Endothelial cell of umbilical vein (primary cell): ENCODE results near the gene OR51A4. TPM values are rescaled to one million over a fixed set of nuclear protein-coding genes. Genes with fewer than 3 reads are reported as not detected.

Source experiments
- BruUV-seq: library from RNA; stranded (reverse); fragments of 400-500 nt; replicated peaks from 2 replicates; lab custom pipeline; 2021; lab: Mats Ljungman, UMichigan
- CTCF ChIA-PET: fragments of 300-600, 350-600 bp; sonication (Branson Sonifier 250); formaldehyde crosslinking; loops from one replicate; lab custom pipeline; 2021; ENCODE audit warnings: antibody characterized with exemption, inconsistent platforms; lab: Charles Lee
- POLR2A ChIA-PET: fragments of 300-600, 350-600 bp; sonication (Branson Sonifier 250); formaldehyde crosslinking; loops from one replicate; lab custom pipeline; 2021; ENCODE audit warnings: antibody characterized with exemption, inconsistent platforms; lab: Charles Lee
- DNase-seq: peaks from one replicate; pipeline ENCODE4 v3.0.0-alpha.2; 2011; ENCODE audit warnings: low read depth, low spot score
- FAIRE-seq: peaks from 2 replicates; lab custom pipeline; 2011; peaks lifted over from hg19 to GRCh38; lab: Jason Lieb, UNC
- H2AFZ ChIP-seq: 2 replicates; pipeline ENCODE4 v1.6.0; 2012; ENCODE audit warnings: low read depth, low read length, control low read depth, inconsistent platforms
- H3K27ac ChIP-seq: 2 replicates; pipeline ENCODE4 v1.5.1; 2011; ENCODE audit warnings: low read depth, mild to moderate bottlenecking, control low read depth, low read length, moderate library complexity; ENCODE audit not compliant: insufficient read depth
- H3K27me3 ChIP-seq, 2 experiments: 2 replicates each; pipeline versions ENCODE4 v1.6.0 to v1.6.1; 2011; ENCODE audit warnings: low read length in 2 of 2, mixed read lengths in 1 of 2; ENCODE audit not compliant: control insufficient read depth in 2 of 2, insufficient read depth in 2 of 2
- H3K36me3 ChIP-seq, 2 experiments: 2 replicates in 1 of 2; 3 replicates in 1 of 2; pipeline ENCODE4 v1.5.1; 2011; ENCODE audit warnings: low read length in 2 of 2, mild to moderate bottlenecking in 1 of 2, moderate library complexity in 1 of 2; ENCODE audit not compliant: control insufficient read depth in 2 of 2, insufficient read depth in 2 of 2; ENCODE audit errors: extremely low read depth in 1 of 2
- H3K4me1 ChIP-seq: 3 replicates; pipeline ENCODE4 v1.5.1; 2011; ENCODE audit warnings: mild to moderate bottlenecking, low read length; ENCODE audit not compliant: control insufficient read depth, insufficient read depth; ENCODE audit errors: extremely low read depth
- H3K4me2 ChIP-seq: 2 replicates; pipeline ENCODE4 v1.6.1; 2011; ENCODE audit warnings: low read length, control low read depth, mixed read lengths; ENCODE audit not compliant: insufficient read depth
- H3K4me3 ChIP-seq, 3 experiments: fragments of 200-600 bp in 1 of 3; sonication (generic), shearing (Covaris generic) in 1 of 3; replicated peaks in 1 of 3; 2 replicates each; pipeline ENCODE4 v1.5.1; 2011 to 2016; ENCODE audit warnings: control low read depth in 3 of 3, low read length in 3 of 3, mild to moderate bottlenecking in 2 of 3, inconsistent platforms in 1 of 3, low read depth in 1 of 3, moderate library complexity in 1 of 3; ENCODE audit not compliant: insufficient read depth in 1 of 3
- H3K79me2 ChIP-seq: 2 replicates; pipeline ENCODE4 v1.6.0; 2012; ENCODE audit warnings: low read length, inconsistent platforms; ENCODE audit not compliant: control insufficient read depth, insufficient read depth
- H3K9ac ChIP-seq: replicated peaks from 2 replicates; pipeline ENCODE3; 2011; ENCODE audit warnings: low read length, control low read depth; ENCODE audit not compliant: insufficient read depth; ENCODE audit errors: extremely low read depth
- H3K9me1 ChIP-seq: replicated peaks from 3 replicates; pipeline ENCODE4 v1.6.0; 2011; ENCODE audit warnings: mild to moderate bottlenecking, low read length; ENCODE audit not compliant: control insufficient read depth, insufficient read depth; ENCODE audit errors: extremely low read depth
- H3K9me3 ChIP-seq: replicated peaks from 2 replicates; pipeline ENCODE4 v1.5.1; 2012; ENCODE audit warnings: low read length, inconsistent platforms; ENCODE audit not compliant: control insufficient read depth, insufficient read depth
- H4K20me1 ChIP-seq: replicated peaks from 2 replicates; pipeline ENCODE3; 2011; ENCODE audit warnings: mild to moderate bottlenecking, low read length; ENCODE audit not compliant: control insufficient read depth, insufficient read depth; ENCODE audit errors: extremely low read depth
- EZH2 ChIP-seq: IDR thresholded peaks from 2 replicates; pipeline ENCODE4 v1.6.1; 2012; ENCODE audit warnings: borderline replicate concordance, low read depth, mild to moderate bottlenecking, moderate library complexity, low read length, inconsistent platforms; ENCODE audit not compliant: severe bottlenecking
- FOS ChIP-seq: IDR thresholded peaks from 2 replicates; pipeline ENCODE4 v1.6.1; 2011; ENCODE audit warnings: mild to moderate bottlenecking, low read length, moderate library complexity, borderline replicate concordance; ENCODE audit not compliant: insufficient read depth
- GATA2 ChIP-seq: IDR thresholded peaks from 2 replicates; pipeline ENCODE4 v1.7.0; 2011; ENCODE audit warnings: low read depth, mild to moderate bottlenecking, moderate library complexity, mixed read lengths, low read length; ENCODE audit not compliant: insufficient read length, insufficient read depth
- JUN ChIP-seq: IDR thresholded peaks from 2 replicates; pipeline ENCODE4 v1.6.1; 2011; ENCODE audit warnings: borderline replicate concordance, low read depth; ENCODE audit not compliant: insufficient read length, insufficient read depth
- MYC ChIP-seq: IDR thresholded peaks from one replicate; pipeline ENCODE4 v1.6.1; 2011; ENCODE audit warnings: mild to moderate bottlenecking, low read depth, low read length
- POLR2A ChIP-seq: IDR thresholded peaks from 2 replicates; pipeline ENCODE4 v1.6.1; 2012; ENCODE audit warnings: low read depth, mild to moderate bottlenecking, control low read depth, low read length
- POLR2AphosphoS5 ChIP-seq: IDR thresholded peaks from 2 replicates; pipeline ENCODE4 v1.6.1; 2012; ENCODE audit warnings: low read depth, mild to moderate bottlenecking, control low read depth, low read length, moderate library complexity; ENCODE audit not compliant: insufficient read depth
- dilution Hi-C: fragments of 300-500 bp; cut with MboI; formaldehyde crosslinking; loops from one replicate; pipeline ENCODE4 v1.15.0; 2019; ENCODE audit warnings: low sequenced_read_pairs; ENCODE audit not compliant: extremely low pct_ligation_motif_present
- intact Hi-C: fragments of 100-400 bp; cut with micrococcal nuclease; formaldehyde crosslinking; loops from one replicate; pipeline ENCODE4 v1.10.0; 2022
- polyA plus RNA-seq, 4 experiments: library from polyadenylated mRNA; depleted of rRNA in 3 of 4; stranded (reverse) in 3 of 4; unstranded in 1 of 4; fragments of >200 nt; gene quantifications; 2 replicates each; pipeline versions ENCODE4 v1.2.1 to v1.2.3, GENCODE V29; 2011 to 2012; ENCODE audit warnings: missing spikeins in 1 of 4
- total RNA-seq: library from RNA; stranded (reverse); gene quantifications from 2 replicates; pipeline ENCODE4 v1.2.3, GENCODE V29; 2021
- TF ChIP-seq, protein P1 (sequence below): IDR thresholded peaks from 2 replicates; pipeline ENCODE4 v1.6.1; 2011; ENCODE audit not compliant: insufficient read depth, insufficient read length
- TF ChIP-seq, protein P2 (sequence below), 2 donors: IDR thresholded peaks; 1 replicate in 1 of 2; 2 replicates in 1 of 2; pipeline ENCODE4 v1.5.1; 2011; ENCODE audit warnings: low read length in 2 of 2, mild to moderate bottlenecking in 2 of 2, moderate library complexity in 2 of 2, control low read depth in 1 of 2, inconsistent platforms in 1 of 2, low read depth in 1 of 2; ENCODE audit not compliant: insufficient read depth in 1 of 2; ENCODE audit errors: extremely low read depth in 1 of 2

Gene OR51A4
- total and polyA plus RNA-seq, 2 donors (not counting 3 experiments of a cell fraction or from before 2014, with no cell fraction given): not detected

DNA sequence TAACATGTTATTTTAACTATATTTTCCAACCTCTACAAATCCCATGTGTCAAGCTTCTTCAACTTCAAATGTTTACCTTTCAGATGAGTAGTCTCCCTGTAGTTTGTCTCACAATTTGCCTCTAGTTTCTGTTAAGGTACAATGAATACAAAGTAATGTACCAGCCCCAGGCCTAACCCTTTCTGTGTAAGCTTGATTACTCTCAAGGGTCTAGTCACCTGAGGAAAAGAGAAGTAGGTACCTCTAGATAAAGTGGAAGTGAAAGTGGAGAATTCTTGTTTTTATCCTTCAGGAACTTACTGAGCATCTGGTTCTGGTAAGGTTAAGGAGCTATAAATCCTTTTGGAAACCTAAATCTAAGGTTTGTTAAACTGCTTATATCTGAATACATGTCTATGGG, 43.9 kb downstream of the OR51A4 start, which contains the start of gene OR51A7:
Gene OR51A7 (plus strand): TSS at position 300 of the 400 bp plus-strand sequence. CDS start 3,587 bp downstream, outside the sequence.
- H3K27me3 ChIP-seq: no peaks in the 10 kb centered on the region
- FAIRE-seq (no peak), DNase-seq (no peak)
- BruUV-seq: no TSS peak
- H3K79me2 ChIP-seq: no peaks in the 10 kb centered on the region
- no peak within 1 kb of the TSS for H2AFZ ChIP-seq
- dilution Hi-C loops (no loop called here), intact Hi-C loops (no loop called here)
- TF ChIP-seq GATA2 (no peak), MYC (no peak), POLR2AphosphoS5 (no peak), JUN (no peak), POLR2A (no peak), EZH2 (no peak), FOS (no peak)
- TF ChIP-seq, protein P1, sequence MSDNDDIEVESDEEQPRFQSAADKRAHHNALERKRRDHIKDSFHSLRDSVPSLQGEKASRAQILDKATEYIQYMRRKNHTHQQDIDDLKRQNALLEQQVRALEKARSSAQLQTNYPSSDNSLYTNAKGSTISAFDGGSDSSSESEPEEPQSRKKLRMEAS: no peak
- TF ChIP-seq, protein P2, sequence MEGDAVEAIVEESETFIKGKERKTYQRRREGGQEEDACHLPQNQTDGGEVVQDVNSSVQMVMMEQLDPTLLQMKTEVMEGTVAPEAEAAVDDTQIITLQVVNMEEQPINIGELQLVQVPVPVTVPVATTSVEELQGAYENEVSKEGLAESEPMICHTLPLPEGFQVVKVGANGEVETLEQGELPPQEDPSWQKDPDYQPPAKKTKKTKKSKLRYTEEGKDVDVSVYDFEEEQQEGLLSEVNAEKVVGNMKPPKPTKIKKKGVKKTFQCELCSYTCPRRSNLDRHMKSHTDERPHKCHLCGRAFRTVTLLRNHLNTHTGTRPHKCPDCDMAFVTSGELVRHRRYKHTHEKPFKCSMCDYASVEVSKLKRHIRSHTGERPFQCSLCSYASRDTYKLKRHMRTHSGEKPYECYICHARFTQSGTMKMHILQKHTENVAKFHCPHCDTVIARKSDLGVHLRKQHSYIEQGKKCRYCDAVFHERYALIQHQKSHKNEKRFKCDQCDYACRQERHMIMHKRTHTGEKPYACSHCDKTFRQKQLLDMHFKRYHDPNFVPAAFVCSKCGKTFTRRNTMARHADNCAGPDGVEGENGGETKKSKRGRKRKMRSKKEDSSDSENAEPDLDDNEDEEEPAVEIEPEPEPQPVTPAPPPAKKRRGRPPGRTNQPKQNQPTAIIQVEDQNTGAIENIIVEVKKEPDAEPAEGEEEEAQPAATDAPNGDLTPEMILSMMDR (IDR thresholded peaks at IDR 0.05; ENCODE audit: extremely low read depth in 1 of 2, insufficient read depth in 1 of 2, low read depth in 1 of 2, low read length in 2 of 2): no peak
- no peak within 1 kb of the TSS for H3K4me2 ChIP-seq
- no peaks in the 10 kb centered on the region for H4K20me1 ChIP-seq
- no peak within 1 kb of the TSS for H3K9ac ChIP-seq
- H3K36me3 ChIP-seq: no peaks in the 10 kb centered on the region
- no peaks in the 10 kb centered on the region for H3K9me3 ChIP-seq
- H3K4me3 ChIP-seq: no peak within 1 kb of the TSS
- POLR2A ChIA-PET: no interaction called here
- CTCF ChIA-PET: no interaction called here
- no peaks in the 10 kb centered on the region for H3K9me1 ChIP-seq
- H3K4me1 ChIP-seq: no peaks in the 10 kb centered on the region
- H3K27ac ChIP-seq: no peak within 1 kb of the TSS

Other genes with a start within 250 kb of the OR51A4 start
- not detected in 2 replicates for gene OR51E2, start 249.8 kb downstream of the OR51A4 start, total RNA-seq
- gene OR51E2, start 249.8 kb downstream of the OR51A4 start, polyA plus RNA-seq: not detected in 2 replicates
- not detected in 2 replicates for gene MMP26, start 242.8 kb downstream of the OR51A4 start, total RNA-seq
- not detected in 2 replicates for gene MMP26, start 242.8 kb downstream of the OR51A4 start, polyA plus RNA-seq
- not detected in 2 replicates for gene OR51F1, start 177.7 kb downstream of the OR51A4 start, total RNA-seq
- gene OR51F1, start 177.7 kb downstream of the OR51A4 start, polyA plus RNA-seq: not detected in 2 replicates
- not detected in 2 replicates for gene OR52R1, start 143.2 kb downstream of the OR51A4 start, total RNA-seq
- not detected in 2 replicates for gene OR52R1, start 143.2 kb downstream of the OR51A4 start, polyA plus RNA-seq
- gene OR51F2, start 126.3 kb downstream of the OR51A4 start, total RNA-seq: not detected in 2 replicates
- gene OR51F2, start 126.3 kb downstream of the OR51A4 start, polyA plus RNA-seq: not detected in 2 replicates
- not detected in 2 replicates for gene OR51S1, start 98.4 kb downstream of the OR51A4 start, total RNA-seq
- gene OR51S1, start 98.4 kb downstream of the OR51A4 start, polyA plus RNA-seq: not detected in 2 replicates
- gene OR51T1, start 65.7 kb downstream of the OR51A4 start, total RNA-seq: not detected in 2 replicates
- not detected in 2 replicates for gene OR51T1, start 65.7 kb downstream of the OR51A4 start, polyA plus RNA-seq
- not detected in 2 replicates for gene OR51A7, start 43.8 kb downstream of the OR51A4 start, total RNA-seq
- gene OR51A7, start 43.8 kb downstream of the OR51A4 start, polyA plus RNA-seq: not detected in 2 replicates
- not detected in 2 replicates for gene OR51G2, start 28.3 kb downstream of the OR51A4 start, total RNA-seq
- gene OR51G2, start 28.3 kb downstream of the OR51A4 start, polyA plus RNA-seq: not detected in 2 replicates
- gene OR51G1, start 23.3 kb downstream of the OR51A4 start, total RNA-seq: not detected in 2 replicates
- gene OR51G1, start 23.3 kb downstream of the OR51A4 start, polyA plus RNA-seq: not detected in 2 replicates
- not detected in 2 replicates for gene OR51A2, start 8.1 kb upstream of the OR51A4 start, total RNA-seq
- not detected in 2 replicates for gene OR51A2, start 8.1 kb upstream of the OR51A4 start, polyA plus RNA-seq
- not detected in 2 replicates for gene OR51L1, start 47.2 kb upstream of the OR51A4 start, total RNA-seq
- not detected in 2 replicates for gene OR51L1, start 47.2 kb upstream of the OR51A4 start, polyA plus RNA-seq
- not detected in 2 replicates for gene OR52J3, start 98.9 kb upstream of the OR51A4 start, total RNA-seq
- gene OR52J3, start 98.9 kb upstream of the OR51A4 start, polyA plus RNA-seq: not detected in 2 replicates
- not detected in 2 replicates for gene OR52E2, start 112.0 kb upstream of the OR51A4 start, total RNA-seq
- not detected in 2 replicates for gene OR52E2, start 112.0 kb upstream of the OR51A4 start, polyA plus RNA-seq
- gene OR52E1, start 122.0 kb upstream of the OR51A4 start, total RNA-seq: not detected in 2 replicates
- not detected in 2 replicates for gene OR52E1, start 122.0 kb upstream of the OR51A4 start, polyA plus RNA-seq
- not detected in 2 replicates for gene OR52A5, start 190.8 kb upstream of the OR51A4 start, total RNA-seq
- not detected in 2 replicates for gene OR52A5, start 190.8 kb upstream of the OR51A4 start, polyA plus RNA-seq
- gene OR52A1, start 207.2 kb upstream of the OR51A4 start, total RNA-seq: not detected in 2 replicates
- not detected in 2 replicates for gene OR52A1, start 207.2 kb upstream of the OR51A4 start, polyA plus RNA-seq